ENCODE data around the gene CSRP2. TPM values are rescaled to one million over a fixed set of nuclear protein-coding genes. Genes with fewer than 3 reads are reported as not detected.
A peak's percentile ranks its signal among the peaks of the same experiment; 100 is the strongest.

Gene CSRP2
- polyA plus RNA-seq (2011; rRNA removed): 81.6 and 99.2 TPM in 2 replicates
- polyA minus RNA-seq (2011; rRNA and poly(A)+ RNA removed): 16.7 and 19.7 TPM in 2 replicates

GRCh38 chr12:76878899-76879709 is at the start of gene CSRP2:
TSS of gene CSRP2 (minus strand) at chr12:76879019. CDS start at chr12:76866260, 12,759 bp downstream.
- ChIA-PET CTCF (interaction anchor here (0.7 to 3.5 kb wide), 7 partner anchors 9 to 131 kb away, joined by 3 to 15 read pairs (median 5); no protein-coding TSS in a partner anchor), POLR2A (interaction anchor here (0.6 to 1.3 kb wide), 4 partner anchors 15 to 37 kb away, joined by 3 to 20 read pairs (median 6); no protein-coding TSS in a partner anchor)
- Histone ChIP-seq H3K27me3 (ENCODE audit: control insufficient read depth, insufficient read depth, low read length) (no peaks in the 10 kb centered on the region), H3K4me3 (ENCODE audit: low read depth, low read length) (peak within 1 kb of the TSS; percentile 82), H3K36me3 (ENCODE audit: control insufficient read depth, insufficient read depth, low read length) (no peaks in the 10 kb centered on the region)
- no peak for DNase-seq (ENCODE audit: low read depth)
- TF ChIP-seq CTCF (IDR thresholded peaks at IDR 0.05; ENCODE audit: insufficient read depth, low read depth, low read length): peak; percentile 47; the same call in 1 of the 2 replicates

- Histone ChIP-seq H3K4me3 (ENCODE audit: low read depth, low read length) (no peak overlapping the region), H3K27me3 (ENCODE audit: control insufficient read depth, insufficient read depth, low read length) (peaks cover 2% of the 10 kb centered on the region; the same call in 1 of the 2 replicates), H3K36me3 (ENCODE audit: control insufficient read depth, insufficient read depth, low read length) (no peaks in the 10 kb centered on the region)
- ChIA-PET POLR2A (no interaction called here), CTCF (interaction anchor here (0.8 to 3.1 kb wide), 8 partner anchors 10 to 305 kb away, joined by 3 to 10 read pairs (median 3); no protein-coding TSS in a partner anchor)
- DNase-seq (ENCODE audit: low read depth): no peak
- TF ChIP-seq CTCF (IDR thresholded peaks at IDR 0.05; ENCODE audit: insufficient read depth, low read depth, low read length): peak; percentile 76
Measured at GRCh38 chr12:76927170-76927784, 48.5 kb upstream of the CSRP2 start.

GRCh38 chr12:76925135-76925534 is 46.3 kb upstream of the CSRP2 start:
- no peak for TF ChIP-seq CTCF (IDR thresholded peaks at IDR 0.05; ENCODE audit: insufficient read depth, low read depth, low read length)
- ChIA-PET CTCF (interaction anchor here (0.7 to 1.2 kb wide), 4 partner anchors 54 to 303 kb away, joined by 3 to 4 read pairs (median 3); no protein-coding TSS in a partner anchor), POLR2A (no interaction called here)
- Histone ChIP-seq H3K4me3 (ENCODE audit: low read depth, low read length) (no peak overlapping the region), H3K36me3 (ENCODE audit: control insufficient read depth, insufficient read depth, low read length) (no peaks in the 10 kb centered on the region), H3K27me3 (ENCODE audit: control insufficient read depth, insufficient read depth, low read length) (no peaks in the 10 kb centered on the region)
- DNase-seq (ENCODE audit: low read depth): no peak

- Histone ChIP-seq H3K27me3 (ENCODE audit: control insufficient read depth, insufficient read depth, low read length) (no peaks in the 10 kb centered on the region), H3K36me3 (ENCODE audit: control insufficient read depth, insufficient read depth, low read length) (no peaks in the 10 kb centered on the region), H3K4me3 (ENCODE audit: low read depth, low read length) (no peak overlapping the region)
- no peak for DNase-seq (ENCODE audit: low read depth)
- ChIA-PET CTCF (interaction anchor here (0.7 to 1.2 kb wide), 2 partner anchors 18 to 292 kb away, joined by 3 read pairs; no protein-coding TSS in a partner anchor), POLR2A (interaction anchor here (0.6 kb wide), 1 partner anchor 652 kb away, joined by 3 read pairs; no protein-coding TSS in a partner anchor)
- TF ChIP-seq CTCF (IDR thresholded peaks at IDR 0.05; ENCODE audit: insufficient read depth, low read depth, low read length): no peak
Measured at GRCh38 chr12:76922866-76923265, 44.0 kb upstream of the CSRP2 start.
